Measurements from ENCODE around the gene SALL3.

DNA sequence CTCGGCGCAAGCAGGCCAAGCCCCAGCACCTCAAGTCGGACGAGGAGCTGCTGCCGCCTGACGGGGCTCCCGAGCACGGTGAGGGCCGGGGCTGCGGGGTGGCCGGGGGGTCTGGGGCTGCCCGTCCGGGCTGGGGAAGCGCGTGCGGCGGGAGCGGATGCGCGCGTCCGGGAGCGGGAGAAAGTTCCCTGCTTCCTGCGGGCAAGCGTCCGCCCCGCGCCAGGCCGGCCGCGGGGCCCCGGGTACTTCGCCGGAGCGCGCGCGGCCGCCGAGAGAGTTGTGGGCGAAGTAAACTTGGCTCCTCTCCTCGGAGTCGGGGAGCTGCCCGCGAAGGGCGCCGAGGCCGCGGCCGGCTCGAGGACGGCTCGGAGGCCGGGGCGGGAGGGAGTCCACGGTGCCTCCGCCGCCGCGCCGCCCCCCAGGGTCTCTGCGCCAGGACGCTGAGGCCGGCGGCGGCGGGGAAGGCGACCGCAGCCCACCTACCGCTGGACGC lies 707 bp downstream of the SALL3 start:
- TF ChIP-seq GATA2 (IDR thresholded peaks at IDR 0.05; ENCODE audit: low read depth, low read length): no peak
- no peak for TF ChIP-seq GATA3 (IDR thresholded peaks at IDR 0.05; ENCODE audit: low read depth, low read length)

All from SH-SY5Y (cell line).